SK-N-SH treated with all-trans-retinoic acid at 6 μM for 48 hours (cell line): ENCODE results near the gene PEDS1.

ENCODE experiments used
- ATAC-seq: fragments of 200-7000 bp; cut with Tn5 transposase; 3 replicates; pipeline ENCODE4 v1.9.1; 2020; ENCODE audit warnings: mild to moderate bottlenecking, moderate library complexity
- ARNTL ChIP-seq: fragments of 450-650 bp; formaldehyde crosslinking; IDR thresholded peaks from 2 replicates; pipeline ENCODE4 v1.5.0; 2020; ENCODE audit warnings: low read depth, mild to moderate bottlenecking, moderate library complexity, borderline replicate concordance
- BACH2 ChIP-seq: fragments of 250-450 bp; sonication (Bioruptor Pico); IDR thresholded peaks from 2 replicates; pipeline ENCODE4 v1.9.0; 2021; ENCODE audit warnings: mild to moderate bottlenecking, borderline replicate concordance
- CSRNP3 ChIP-seq: fragments of 250-450 bp; sonication (Bioruptor Pico); IDR thresholded peaks from 2 replicates; pipeline ENCODE4 v1.5.1; 2021; ENCODE audit warnings: mild to moderate bottlenecking, moderate library complexity
- ESRRG ChIP-seq: fragments of 250-450 bp; sonication (Bioruptor Pico); IDR thresholded peaks from 2 replicates; pipeline ENCODE4 v1.6.1; 2021; ENCODE audit warnings: mild to moderate bottlenecking
- ISL1 ChIP-seq: fragments of 250-450 bp; sonication (Bioruptor Pico); IDR thresholded peaks from 2 replicates; pipeline ENCODE4 v2.1.2; 2022; ENCODE audit warnings: mild to moderate bottlenecking, moderate library complexity
- OSR1 ChIP-seq: fragments of 250-450 bp; sonication (Bioruptor Pico); IDR thresholded peaks from 2 replicates; pipeline ENCODE4 v1.8.0; 2022; ENCODE audit warnings: moderate library complexity, mild to moderate bottlenecking, inconsistent platforms
- POU6F1 ChIP-seq: fragments of 250-450 bp; sonication (Bioruptor Pico); IDR thresholded peaks from 2 replicates; pipeline ENCODE4 v1.8.0; 2021; ENCODE audit warnings: low read depth, mild to moderate bottlenecking, moderate library complexity, borderline replicate concordance
- PPARA ChIP-seq: fragments of 250-450 bp; sonication (Bioruptor Pico); IDR thresholded peaks from 2 replicates; pipeline ENCODE4 v1.5.0; 2020; ENCODE audit warnings: mild to moderate bottlenecking, borderline replicate concordance
- RARB ChIP-seq: fragments of 250-450 bp; sonication (Bioruptor Pico); IDR thresholded peaks from 2 replicates; pipeline ENCODE4 v1.8.0; 2021; ENCODE audit warnings: mild to moderate bottlenecking, moderate library complexity
- SNAI2 ChIP-seq: fragments of 250-450 bp; sonication (Bioruptor Pico); IDR thresholded peaks from 2 replicates; pipeline ENCODE4 v1.5.0; 2020; ENCODE audit warnings: mild to moderate bottlenecking, moderate library complexity
- TCF4 ChIP-seq: fragments of 250-450 bp; sonication (Bioruptor Pico); IDR thresholded peaks from 2 replicates; pipeline ENCODE4 v1.8.0; 2021; ENCODE audit warnings: mild to moderate bottlenecking, moderate library complexity, borderline replicate concordance
- TSHZ2 ChIP-seq: fragments of 250-450 bp; sonication (Bioruptor Pico); IDR thresholded peaks from 2 replicates; pipeline ENCODE4 v1.5.0; 2020; ENCODE audit warnings: mild to moderate bottlenecking, moderate library complexity
- ZFP3 ChIP-seq: fragments of 250-450 bp; sonication (Bioruptor Pico); IDR thresholded peaks from 2 replicates; pipeline ENCODE4 v1.5.0; 2020; ENCODE audit warnings: mild to moderate bottlenecking, moderate library complexity
- ZFP30 ChIP-seq: fragments of 450-650 bp; formaldehyde crosslinking; IDR thresholded peaks from 2 replicates; pipeline ENCODE4 v1.5.0; 2022; ENCODE audit warnings: mild to moderate bottlenecking, moderate library complexity
- ZNF565 ChIP-seq: fragments of 450-650 bp; formaldehyde crosslinking; conservative IDR thresholded peaks from 2 replicates; pipeline ENCODE4 v1.5.0; 2020; ENCODE audit warnings: low read depth, mild to moderate bottlenecking, moderate library complexity
- ZNF70 ChIP-seq: fragments of 450-650 bp; formaldehyde crosslinking; IDR thresholded peaks from 2 replicates; pipeline ENCODE4 v1.5.0; 2020; ENCODE audit warnings: mild to moderate bottlenecking, moderate library complexity
- ZNF8 ChIP-seq: fragments of 450-650 bp; formaldehyde crosslinking; IDR thresholded peaks from 2 replicates; pipeline ENCODE4 v1.5.0; 2020; ENCODE audit warnings: mild to moderate bottlenecking, moderate library complexity
- TF ChIP-seq, protein P1 (sequence below): fragments of 250-450 bp; sonication (Bioruptor Pico); IDR thresholded peaks from 2 replicates; pipeline ENCODE4 v1.8.0; 2020; ENCODE audit warnings: mild to moderate bottlenecking, moderate library complexity, borderline replicate concordance

The PEDS1 gene

GRCh38 chr20:50193199-50193835, 39.8 kb upstream of the PEDS1 start:
- ATAC-seq, result no peak

GRCh38 chr20:50192364-50193198, 39.1 kb upstream of the PEDS1 start:
- no peak for TF ChIP-seq ISL1 (CRISPR knock-in tag)
- peak; percentile 33; the same call in 1 of the 2 replicates for TF ChIP-seq TCF4 (CRISPR knock-in tag)
- peak; percentile 77; the same call in 1 of the 2 replicates for TF ChIP-seq ARNTL (CRISPR knock-in tag)
- peak; percentile 66 for ATAC-seq

More at GRCh38 chr20:50193199-50193835, 39.8 kb upstream of the PEDS1 start:
- no peak for TF ChIP-seq RARB (CRISPR knock-in tag)

DNA sequence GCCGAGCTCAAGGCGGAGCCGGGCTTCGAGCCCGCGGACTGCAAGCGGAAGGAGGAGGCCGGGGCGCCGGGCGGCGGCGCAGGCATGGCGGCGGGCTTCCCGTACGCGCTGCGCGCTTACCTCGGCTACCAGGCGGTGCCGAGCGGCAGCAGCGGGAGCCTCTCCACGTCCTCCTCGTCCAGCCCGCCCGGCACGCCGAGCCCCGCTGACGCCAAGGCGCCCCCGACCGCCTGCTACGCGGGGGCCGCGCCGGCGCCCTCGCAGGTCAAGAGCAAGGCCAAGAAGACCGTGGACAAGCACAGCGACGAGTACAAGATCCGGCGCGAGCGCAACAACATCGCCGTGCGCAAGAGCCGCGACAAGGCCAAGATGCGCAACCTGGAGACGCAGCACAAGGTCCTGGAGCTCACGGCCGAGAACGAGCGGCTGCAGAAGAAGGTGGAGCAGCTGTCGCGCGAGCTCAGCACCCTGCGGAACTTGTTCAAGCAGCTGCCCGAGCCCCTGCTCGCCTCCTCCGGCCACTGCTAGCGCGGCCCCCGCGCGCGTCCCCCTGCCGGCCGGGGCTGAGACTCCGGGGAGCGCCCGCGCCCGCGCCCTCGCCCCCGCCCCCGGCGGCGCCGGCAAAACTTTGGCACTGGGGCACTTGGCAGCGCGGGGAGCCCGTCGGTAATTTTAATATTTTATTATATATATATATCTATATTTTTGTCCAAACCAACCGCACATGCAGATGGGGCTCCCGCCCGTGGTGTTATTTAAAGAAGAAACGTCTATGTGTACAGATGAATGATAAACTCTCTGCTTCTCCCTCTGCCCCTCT, 38.2 kb upstream of the PEDS1 start:
- ATAC-seq, result peak; percentile 36
- no peak for TF ChIP-seq TCF4 (CRISPR knock-in tag)
- no peak for TF ChIP-seq POU6F1 (CRISPR knock-in tag)
- TF ChIP-seq ZFP3, result no peak
- TF ChIP-seq ZNF70, result no peak
- TF ChIP-seq, protein P1, sequence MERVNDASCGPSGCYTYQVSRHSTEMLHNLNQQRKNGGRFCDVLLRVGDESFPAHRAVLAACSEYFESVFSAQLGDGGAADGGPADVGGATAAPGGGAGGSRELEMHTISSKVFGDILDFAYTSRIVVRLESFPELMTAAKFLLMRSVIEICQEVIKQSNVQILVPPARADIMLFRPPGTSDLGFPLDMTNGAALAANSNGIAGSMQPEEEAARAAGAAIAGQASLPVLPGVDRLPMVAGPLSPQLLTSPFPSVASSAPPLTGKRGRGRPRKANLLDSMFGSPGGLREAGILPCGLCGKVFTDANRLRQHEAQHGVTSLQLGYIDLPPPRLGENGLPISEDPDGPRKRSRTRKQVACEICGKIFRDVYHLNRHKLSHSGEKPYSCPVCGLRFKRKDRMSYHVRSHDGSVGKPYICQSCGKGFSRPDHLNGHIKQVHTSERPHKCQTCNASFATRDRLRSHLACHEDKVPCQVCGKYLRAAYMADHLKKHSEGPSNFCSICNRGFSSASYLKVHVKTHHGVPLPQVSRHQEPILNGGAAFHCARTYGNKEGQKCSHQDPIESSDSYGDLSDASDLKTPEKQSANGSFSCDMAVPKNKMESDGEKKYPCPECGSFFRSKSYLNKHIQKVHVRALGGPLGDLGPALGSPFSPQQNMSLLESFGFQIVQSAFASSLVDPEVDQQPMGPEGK (CRISPR knock-in tag), result no peak
- no peak for TF ChIP-seq ESRRG (CRISPR knock-in tag)
- TF ChIP-seq, all 23 proteins: peak for 0

DNA sequence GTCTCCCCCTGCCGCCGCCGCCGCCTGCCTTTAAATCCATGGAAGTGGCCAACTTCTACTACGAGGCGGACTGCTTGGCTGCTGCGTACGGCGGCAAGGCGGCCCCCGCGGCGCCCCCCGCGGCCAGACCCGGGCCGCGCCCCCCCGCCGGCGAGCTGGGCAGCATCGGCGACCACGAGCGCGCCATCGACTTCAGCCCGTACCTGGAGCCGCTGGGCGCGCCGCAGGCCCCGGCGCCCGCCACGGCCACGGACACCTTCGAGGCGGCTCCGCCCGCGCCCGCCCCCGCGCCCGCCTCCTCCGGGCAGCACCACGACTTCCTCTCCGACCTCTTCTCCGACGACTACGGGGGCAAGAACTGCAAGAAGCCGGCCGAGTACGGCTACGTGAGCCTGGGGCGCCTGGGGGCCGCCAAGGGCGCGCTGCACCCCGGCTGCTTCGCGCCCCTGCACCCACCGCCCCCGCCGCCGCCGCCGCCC, 37.6 kb upstream of the PEDS1 start:
- TF ChIP-seq CSRNP3 (CRISPR knock-in tag) (no peak), RARB (CRISPR knock-in tag) (no peak), BACH2 (CRISPR knock-in tag) (no peak), OSR1 (no peak), ESRRG (CRISPR knock-in tag) (no peak), ZNF8 (CRISPR knock-in tag) (no peak), ZFP3 (no peak), ZNF565 (no peak), SNAI2 (CRISPR knock-in tag) (no peak), TSHZ2 (CRISPR knock-in tag) (no peak), ZFP30 (no peak), PPARA (no peak), POU6F1 (CRISPR knock-in tag) (no peak), ARNTL (CRISPR knock-in tag) (no peak)
- no peak for ATAC-seq
